ENCODE data around the gene KDM3A.

The KDM3A gene

GRCh38 chr2:86433137-86433536, 8.0 kb upstream of the KDM3A start:
- no peak for DNase-seq

- no peak for DNase-seq
These were observed 6.9 kb upstream of the KDM3A start for GRCh38 chr2:86434290-86434689.

DNA sequence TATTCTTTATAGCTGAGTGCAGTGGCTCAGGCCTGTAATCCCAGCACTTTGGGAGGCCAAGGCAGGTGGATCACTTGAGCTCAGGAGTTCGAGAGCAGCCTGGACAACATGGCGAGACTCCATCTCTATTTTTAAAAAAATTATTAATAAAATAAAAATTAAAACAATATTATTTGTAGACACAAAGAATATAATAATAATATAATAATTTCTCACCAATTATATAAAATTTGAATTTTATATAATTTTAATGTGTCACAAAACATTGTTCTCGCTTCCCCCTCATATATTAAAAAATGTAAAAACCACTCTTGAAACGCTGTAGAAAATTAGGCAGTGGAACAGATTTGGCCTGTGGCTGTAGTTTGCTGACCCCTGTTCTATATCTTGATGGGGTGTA, 5.6 kb upstream of the KDM3A start:
- no peak for DNase-seq

DNA sequence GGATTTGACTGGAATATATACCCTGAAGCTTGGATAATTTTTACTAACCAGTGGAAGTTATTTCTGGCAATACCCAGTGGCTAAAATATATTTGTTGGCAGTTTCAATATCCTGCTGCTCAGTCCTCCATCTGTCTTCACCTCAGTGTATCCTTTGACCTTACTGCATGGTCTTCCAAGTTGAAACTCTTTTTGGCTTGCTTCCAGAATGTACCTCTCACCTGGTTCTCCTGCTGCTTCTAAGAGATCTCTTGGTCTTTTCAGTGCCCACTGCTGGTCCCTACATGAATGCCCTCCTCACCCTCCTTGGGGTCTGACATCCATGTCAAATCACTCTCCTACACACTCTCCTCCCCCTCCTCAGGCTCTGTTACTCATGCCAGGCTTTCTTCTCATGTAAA, 4.8 kb upstream of the KDM3A start:
- no peak for DNase-seq

DNA sequence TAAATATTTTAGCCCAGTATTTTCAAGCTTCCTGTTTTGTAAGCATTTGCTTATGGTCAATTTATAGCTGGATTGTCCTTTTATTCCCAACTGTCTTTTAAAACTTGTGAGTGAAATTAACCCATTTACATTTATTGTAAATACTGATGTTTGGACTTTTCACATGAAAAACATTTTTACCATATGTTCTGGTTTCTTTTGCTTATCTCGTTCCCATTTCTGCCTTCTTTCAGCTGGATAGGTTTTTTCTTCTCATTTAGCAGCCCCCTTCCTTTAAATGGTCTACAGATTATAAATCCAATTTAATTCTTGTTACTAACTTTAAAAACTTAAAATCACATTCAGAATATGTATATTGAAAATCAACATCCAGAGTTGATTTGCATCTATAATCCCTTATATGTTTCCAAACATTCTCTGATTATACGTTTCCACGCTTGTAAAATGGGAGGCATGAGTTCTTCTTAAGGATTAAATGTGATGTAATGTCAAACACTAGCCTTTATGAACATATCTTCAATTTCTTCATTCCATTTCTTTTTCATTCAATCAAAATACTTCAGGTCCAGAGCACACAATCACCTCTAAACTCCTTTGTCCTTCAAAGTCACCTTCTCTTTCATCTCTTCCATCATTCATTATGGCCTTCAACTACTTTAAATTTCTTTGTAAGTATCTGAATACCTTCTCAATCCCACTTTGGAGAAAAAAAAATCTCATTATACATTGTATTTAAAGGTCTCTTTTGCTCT, 1.1 kb upstream of the KDM3A start:
- DNase-seq: no peak

DNA sequence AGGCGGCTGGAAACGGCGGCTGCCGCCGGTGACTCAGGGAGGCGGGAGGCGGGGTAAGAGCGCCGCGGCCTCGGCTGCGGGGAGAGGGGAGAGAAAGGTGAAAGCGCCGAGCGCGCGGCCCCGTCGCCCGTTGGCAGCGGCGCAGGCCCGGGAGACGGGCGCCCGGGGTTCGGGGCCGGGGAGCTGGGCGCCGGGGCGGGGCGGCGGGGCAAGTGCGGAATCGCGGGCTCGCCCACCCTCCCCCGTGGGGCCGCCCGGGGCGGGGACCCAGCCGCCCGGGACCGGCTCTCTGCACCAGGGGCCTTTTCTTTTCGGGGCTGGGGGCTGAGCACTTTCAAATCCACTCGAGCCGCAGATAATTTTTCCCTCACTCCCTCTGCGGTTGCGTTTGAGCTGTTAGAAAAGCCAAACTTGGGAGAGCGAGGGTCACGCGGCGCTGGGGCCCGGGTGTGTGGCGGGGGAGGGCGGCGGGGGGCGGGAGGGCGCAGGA, 266 bp downstream of the KDM3A start:
- DNase-seq: no peak

GRCh38 chr2:86441882-86442641, 891 bp downstream of the KDM3A start:
- DNase-seq: no peak

- DNase-seq: no peak
These were observed 1.5 kb downstream of the KDM3A start for GRCh38 chr2:86442642-86443005.

DNA sequence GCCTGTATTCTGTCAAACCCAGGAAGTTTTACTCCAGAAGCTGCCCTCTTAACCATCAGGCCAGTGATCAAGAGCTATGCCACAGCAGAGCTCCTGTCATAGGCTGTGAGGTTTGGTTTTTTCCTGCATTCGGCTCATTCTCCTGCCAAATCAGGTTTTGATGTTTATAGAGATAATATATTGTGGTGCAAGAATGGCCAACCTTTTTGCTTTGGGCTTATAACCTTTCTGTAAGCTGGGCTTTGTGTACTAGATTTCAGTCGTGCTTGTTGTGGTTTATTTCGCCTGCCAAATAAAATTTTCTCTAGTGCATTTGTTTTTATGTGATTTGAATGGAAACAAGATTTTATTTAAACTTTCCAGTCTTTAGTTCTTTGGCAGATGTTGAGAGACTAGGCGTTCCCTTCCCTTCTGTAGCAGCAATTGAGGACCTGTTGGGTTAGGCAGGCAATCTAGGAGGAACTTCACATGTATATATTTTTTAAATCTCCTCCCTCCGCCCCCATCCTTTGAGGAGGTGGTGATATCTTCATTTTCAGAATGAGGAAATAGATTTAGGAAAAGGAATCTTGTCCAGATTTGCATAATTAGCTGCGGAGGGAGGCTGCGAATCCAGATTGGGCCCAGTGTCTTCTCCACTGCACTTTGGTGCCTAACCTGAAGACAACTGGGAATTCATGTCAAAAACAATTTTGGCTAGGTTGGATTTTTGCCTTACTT, 2.6 kb downstream of the KDM3A start:
- no peak for DNase-seq

- no peak for DNase-seq
These were observed 4.3 kb downstream of the KDM3A start for GRCh38 chr2:86445436-86445835.

DNA sequence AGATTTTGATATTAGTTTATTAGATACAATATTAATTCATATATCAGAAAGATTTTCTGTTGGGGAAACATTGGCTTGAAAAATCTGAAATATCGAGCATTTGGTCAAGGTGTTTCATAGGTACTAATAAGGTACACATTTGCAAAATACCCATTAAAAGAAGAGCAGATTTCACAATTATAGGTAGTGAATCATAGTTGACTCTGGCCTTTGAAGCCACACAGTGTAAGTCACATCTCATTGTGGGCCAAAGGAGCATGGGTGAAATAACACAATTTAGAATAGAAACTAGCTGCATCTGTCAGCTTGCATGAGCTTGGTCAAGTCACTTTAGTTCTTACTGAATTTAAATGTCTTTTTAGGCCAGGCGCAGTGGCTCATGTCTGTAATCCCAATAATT, 4.9 kb downstream of the KDM3A start:
- DNase-seq: no peak

- no peak for DNase-seq
These were observed 12.7 kb downstream of the KDM3A start for GRCh38 chr2:86453836-86454235.

GRCh38 chr2:86454238-86454637, 13.1 kb downstream of the KDM3A start:
- DNase-seq: no peak

DNA sequence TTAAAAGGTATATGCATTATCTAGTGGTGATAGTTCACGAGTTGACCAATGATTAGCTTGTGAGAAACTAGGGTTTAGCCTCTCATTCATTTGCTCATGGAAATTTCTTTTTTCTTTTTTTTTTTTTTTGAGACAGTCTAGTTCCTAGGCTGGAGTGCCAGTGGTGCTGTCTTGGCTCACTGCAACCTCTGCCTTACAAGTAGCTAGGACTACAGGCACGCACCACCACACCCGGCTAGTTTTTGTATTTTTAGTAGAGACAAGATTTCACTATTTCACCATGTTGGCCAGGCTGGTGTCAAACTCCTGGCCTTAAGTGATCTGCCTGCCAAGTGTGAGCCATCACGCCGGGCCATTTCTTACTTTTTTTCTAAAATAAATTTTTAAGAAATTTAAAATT, 14.0 kb downstream of the KDM3A start:
- no peak for DNase-seq

GRCh38 chr2:86461042-86461743, 20.0 kb downstream of the KDM3A start:
- DNase-seq: no peak

GRCh38 chr2:86464652-86465051, 23.5 kb downstream of the KDM3A start:
- no peak for DNase-seq

DNA sequence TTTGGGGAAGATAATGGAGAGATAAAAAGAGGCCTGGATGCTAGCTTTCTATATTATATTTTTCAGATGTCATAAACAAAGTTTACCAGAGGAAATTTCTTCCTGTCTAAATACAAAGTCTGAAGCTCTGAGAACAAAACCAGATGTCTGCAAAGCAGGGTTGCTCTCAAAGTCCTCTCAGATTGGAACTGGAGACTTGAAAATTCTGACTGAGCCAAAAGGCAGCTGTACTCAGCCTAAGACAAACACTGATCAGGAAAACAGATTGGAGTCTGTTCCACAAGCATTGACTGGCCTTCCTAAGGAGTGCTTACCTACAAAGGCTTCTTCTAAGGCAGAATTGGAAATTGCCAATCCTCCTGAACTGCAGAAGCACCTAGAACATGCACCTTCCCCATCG, 25.1 kb downstream of the KDM3A start:
- DNase-seq: no peak

GRCh38 chr2:86468162-86469033, 27.2 kb downstream of the KDM3A start:
- no peak for DNase-seq

DNA sequence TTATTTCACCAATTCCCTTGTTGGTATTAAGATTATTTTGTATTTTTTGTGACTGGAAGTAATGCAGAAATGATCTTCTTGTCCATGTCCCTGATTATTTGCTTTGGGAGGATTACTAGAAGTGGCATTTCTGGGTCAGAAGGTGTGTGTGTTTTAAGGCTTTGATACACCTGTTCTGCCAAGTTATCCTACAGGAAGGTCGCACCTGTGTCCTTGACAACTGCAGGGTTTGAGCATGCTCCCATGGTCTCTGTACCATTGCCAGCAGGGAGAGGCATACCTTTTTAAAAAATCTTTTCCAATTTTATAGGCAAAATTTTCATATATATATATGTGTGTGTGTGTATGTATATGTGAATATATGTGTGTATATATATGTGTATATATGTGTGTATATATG, 29.7 kb downstream of the KDM3A start:
- DNase-seq: no peak

DNA sequence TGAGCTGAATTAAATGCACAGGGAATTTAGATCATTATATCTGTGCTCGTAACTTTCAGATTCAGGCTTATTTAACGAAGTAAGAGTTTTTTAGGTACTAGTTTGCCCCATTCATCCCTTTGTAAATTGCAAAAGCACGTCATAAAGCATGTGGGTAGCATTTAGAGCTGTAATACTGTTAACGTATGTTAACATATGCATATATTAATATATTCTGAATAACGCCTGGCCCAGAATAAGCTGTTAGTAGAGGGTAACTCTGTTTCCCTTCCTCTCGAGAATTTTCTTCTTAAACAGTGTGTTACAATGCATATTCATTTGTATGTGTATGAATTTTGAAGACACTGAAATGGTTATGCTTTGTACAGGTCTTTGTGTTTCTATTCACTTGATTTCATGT, 30.5 kb downstream of the KDM3A start:
- no peak for DNase-seq

- no peak for DNase-seq
These were observed 34.9 kb downstream of the KDM3A start for GRCh38 chr2:86476092-86476491.

DNA sequence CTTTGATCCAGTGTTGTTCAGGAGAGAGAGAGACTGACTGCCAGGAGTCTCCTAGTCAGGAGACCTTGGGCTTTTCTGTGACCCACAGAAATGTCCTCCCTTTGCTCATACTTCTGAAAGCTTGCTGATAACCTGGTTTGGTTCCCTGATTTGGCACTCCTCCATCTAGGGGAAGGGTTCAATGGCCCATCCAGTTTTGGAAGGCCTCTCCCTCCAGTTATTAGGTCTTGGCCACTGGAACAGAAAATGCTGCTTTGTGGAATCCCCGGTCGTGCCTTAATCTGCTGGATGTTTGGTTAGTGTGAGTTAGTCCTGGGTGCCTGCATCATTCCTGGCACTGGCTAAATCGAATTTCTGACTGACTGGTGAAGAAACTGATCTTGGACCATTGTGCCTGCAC, 35.7 kb downstream of the KDM3A start:
- DNase-seq: no peak

All from NCI-H2107 (cell line).